Endothelial cell of umbilical vein (primary cell): Measurements from ENCODE around the gene PPP2R2C. TPM values are rescaled to one million over a fixed set of nuclear protein-coding genes. Genes with fewer than 3 reads are reported as not detected.

Experiments used
- BruUV-seq: library from RNA; stranded (reverse); fragments of 400-500 nt; replicated peaks from 2 replicates; lab custom pipeline; 2021; lab: Mats Ljungman, UMichigan
- CTCF ChIA-PET: fragments of 300-600, 350-600 bp; sonication (Branson Sonifier 250); formaldehyde crosslinking; loops from one replicate; lab custom pipeline; 2021; ENCODE audit warnings: antibody characterized with exemption, inconsistent platforms; lab: Charles Lee
- POLR2A ChIA-PET: fragments of 300-600, 350-600 bp; sonication (Branson Sonifier 250); formaldehyde crosslinking; loops from one replicate; lab custom pipeline; 2021; ENCODE audit warnings: antibody characterized with exemption, inconsistent platforms; lab: Charles Lee
- DNase-seq: peaks from one replicate; pipeline ENCODE4 v3.0.0-alpha.2; 2011; ENCODE audit warnings: low read depth, low spot score
- FAIRE-seq: peaks from 2 replicates; lab custom pipeline; 2011; peaks lifted over from hg19 to GRCh38; lab: Jason Lieb, UNC
- H2AFZ ChIP-seq: 2 replicates; pipeline ENCODE4 v1.6.0; 2012; ENCODE audit warnings: low read depth, low read length, control low read depth, inconsistent platforms
- H3K27ac ChIP-seq: 2 replicates; pipeline ENCODE4 v1.5.1; 2011; ENCODE audit warnings: low read depth, mild to moderate bottlenecking, control low read depth, low read length, moderate library complexity; ENCODE audit not compliant: insufficient read depth
- H3K27me3 ChIP-seq, 2 experiments: 2 replicates each; pipeline versions ENCODE4 v1.6.0 to v1.6.1; 2011; ENCODE audit warnings: low read length in 2 of 2, mixed read lengths in 1 of 2; ENCODE audit not compliant: control insufficient read depth in 2 of 2, insufficient read depth in 2 of 2
- H3K36me3 ChIP-seq, 2 experiments: 2 replicates in 1 of 2; 3 replicates in 1 of 2; pipeline ENCODE4 v1.5.1; 2011; ENCODE audit warnings: low read length in 2 of 2, mild to moderate bottlenecking in 1 of 2, moderate library complexity in 1 of 2; ENCODE audit not compliant: control insufficient read depth in 2 of 2, insufficient read depth in 2 of 2; ENCODE audit errors: extremely low read depth in 1 of 2
- H3K4me1 ChIP-seq: 3 replicates; pipeline ENCODE4 v1.5.1; 2011; ENCODE audit warnings: mild to moderate bottlenecking, low read length; ENCODE audit not compliant: control insufficient read depth, insufficient read depth; ENCODE audit errors: extremely low read depth
- H3K4me2 ChIP-seq: 2 replicates; pipeline ENCODE4 v1.6.1; 2011; ENCODE audit warnings: low read length, control low read depth, mixed read lengths; ENCODE audit not compliant: insufficient read depth
- H3K4me3 ChIP-seq, 3 experiments: fragments of 200-600 bp in 1 of 3; sonication (generic), shearing (Covaris generic) in 1 of 3; replicated peaks in 1 of 3; 2 replicates each; pipeline ENCODE4 v1.5.1; 2011 to 2016; ENCODE audit warnings: control low read depth in 3 of 3, low read length in 3 of 3, mild to moderate bottlenecking in 2 of 3, inconsistent platforms in 1 of 3, low read depth in 1 of 3, moderate library complexity in 1 of 3; ENCODE audit not compliant: insufficient read depth in 1 of 3
- H3K79me2 ChIP-seq: 2 replicates; pipeline ENCODE4 v1.6.0; 2012; ENCODE audit warnings: low read length, inconsistent platforms; ENCODE audit not compliant: control insufficient read depth, insufficient read depth
- H3K9ac ChIP-seq: replicated peaks from 2 replicates; pipeline ENCODE3; 2011; ENCODE audit warnings: low read length, control low read depth; ENCODE audit not compliant: insufficient read depth; ENCODE audit errors: extremely low read depth
- H3K9me1 ChIP-seq: replicated peaks from 3 replicates; pipeline ENCODE4 v1.6.0; 2011; ENCODE audit warnings: mild to moderate bottlenecking, low read length; ENCODE audit not compliant: control insufficient read depth, insufficient read depth; ENCODE audit errors: extremely low read depth
- H3K9me3 ChIP-seq: replicated peaks from 2 replicates; pipeline ENCODE4 v1.5.1; 2012; ENCODE audit warnings: low read length, inconsistent platforms; ENCODE audit not compliant: control insufficient read depth, insufficient read depth
- H4K20me1 ChIP-seq: replicated peaks from 2 replicates; pipeline ENCODE3; 2011; ENCODE audit warnings: mild to moderate bottlenecking, low read length; ENCODE audit not compliant: control insufficient read depth, insufficient read depth; ENCODE audit errors: extremely low read depth
- EZH2 ChIP-seq: IDR thresholded peaks from 2 replicates; pipeline ENCODE4 v1.6.1; 2012; ENCODE audit warnings: borderline replicate concordance, low read depth, mild to moderate bottlenecking, moderate library complexity, low read length, inconsistent platforms; ENCODE audit not compliant: severe bottlenecking
- FOS ChIP-seq: IDR thresholded peaks from 2 replicates; pipeline ENCODE4 v1.6.1; 2011; ENCODE audit warnings: mild to moderate bottlenecking, low read length, moderate library complexity, borderline replicate concordance; ENCODE audit not compliant: insufficient read depth
- GATA2 ChIP-seq: IDR thresholded peaks from 2 replicates; pipeline ENCODE4 v1.7.0; 2011; ENCODE audit warnings: low read depth, mild to moderate bottlenecking, moderate library complexity, mixed read lengths, low read length; ENCODE audit not compliant: insufficient read length, insufficient read depth
- JUN ChIP-seq: IDR thresholded peaks from 2 replicates; pipeline ENCODE4 v1.6.1; 2011; ENCODE audit warnings: borderline replicate concordance, low read depth; ENCODE audit not compliant: insufficient read length, insufficient read depth
- MYC ChIP-seq: IDR thresholded peaks from one replicate; pipeline ENCODE4 v1.6.1; 2011; ENCODE audit warnings: mild to moderate bottlenecking, low read depth, low read length
- POLR2A ChIP-seq: IDR thresholded peaks from 2 replicates; pipeline ENCODE4 v1.6.1; 2012; ENCODE audit warnings: low read depth, mild to moderate bottlenecking, control low read depth, low read length
- POLR2AphosphoS5 ChIP-seq: IDR thresholded peaks from 2 replicates; pipeline ENCODE4 v1.6.1; 2012; ENCODE audit warnings: low read depth, mild to moderate bottlenecking, control low read depth, low read length, moderate library complexity; ENCODE audit not compliant: insufficient read depth
- dilution Hi-C: fragments of 300-500 bp; cut with MboI; formaldehyde crosslinking; loops from one replicate; pipeline ENCODE4 v1.15.0; 2019; ENCODE audit warnings: low sequenced_read_pairs; ENCODE audit not compliant: extremely low pct_ligation_motif_present
- intact Hi-C: fragments of 100-400 bp; cut with micrococcal nuclease; formaldehyde crosslinking; loops from one replicate; pipeline ENCODE4 v1.10.0; 2022
- polyA plus RNA-seq, 4 experiments: library from polyadenylated mRNA; depleted of rRNA in 3 of 4; stranded (reverse) in 3 of 4; unstranded in 1 of 4; fragments of >200 nt; gene quantifications; 2 replicates each; pipeline versions ENCODE4 v1.2.1 to v1.2.3, GENCODE V29; 2011 to 2012; ENCODE audit warnings: missing spikeins in 1 of 4
- total RNA-seq: library from RNA; stranded (reverse); gene quantifications from 2 replicates; pipeline ENCODE4 v1.2.3, GENCODE V29; 2021
- TF ChIP-seq, protein P1 (sequence below): IDR thresholded peaks from 2 replicates; pipeline ENCODE4 v1.6.1; 2011; ENCODE audit not compliant: insufficient read depth, insufficient read length
- TF ChIP-seq, protein P2 (sequence below), 2 donors: IDR thresholded peaks; 1 replicate in 1 of 2; 2 replicates in 1 of 2; pipeline ENCODE4 v1.5.1; 2011; ENCODE audit warnings: low read length in 2 of 2, mild to moderate bottlenecking in 2 of 2, moderate library complexity in 2 of 2, control low read depth in 1 of 2, inconsistent platforms in 1 of 2, low read depth in 1 of 2; ENCODE audit not compliant: insufficient read depth in 1 of 2; ENCODE audit errors: extremely low read depth in 1 of 2

Gene PPP2R2C
- total and polyA plus RNA-seq, 2 donors (not counting 3 experiments of a cell fraction or from before 2014, with no cell fraction given) = 0.03 to 0.09 TPM

DNA sequence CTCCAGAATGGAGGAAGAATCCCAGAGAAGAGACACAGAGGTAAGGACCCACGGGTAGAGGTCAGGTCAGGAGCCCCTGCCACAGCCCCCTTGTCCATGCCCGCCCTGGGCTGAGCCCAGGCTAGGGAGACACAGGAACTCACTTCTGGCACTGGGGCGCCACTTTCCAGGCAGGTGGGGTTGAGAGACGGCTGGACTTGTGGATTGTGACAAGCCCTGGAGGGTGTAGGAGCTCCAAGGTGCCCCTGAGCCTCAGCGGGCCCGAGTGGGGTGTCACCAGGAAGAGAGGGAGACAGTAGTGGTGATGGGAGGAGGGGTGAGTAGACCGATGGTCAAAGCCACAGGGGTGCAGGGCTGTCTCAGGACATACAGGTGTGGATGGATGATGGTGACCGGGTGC, 143.9 kb downstream of the PPP2R2C start:
- Histone ChIP-seq H3K9me3 (no peaks in the 10 kb centered on the region), H2AFZ (no peak overlapping the region), H3K4me1 (peaks cover 14% of the 10 kb centered on the region), H3K36me3 (no peaks in the 10 kb centered on the region), H3K4me2 (no peak overlapping the region), H3K4me3 (no peak overlapping the region), H3K9me1 (no peaks in the 10 kb centered on the region), H3K79me2 (no peaks in the 10 kb centered on the region), H4K20me1 (no peaks in the 10 kb centered on the region), H3K27ac (no peak overlapping the region), H3K27me3 (no peaks in the 10 kb centered on the region), H3K9ac (no peak overlapping the region)
- CTCF ChIA-PET = interaction anchor here (1.2 to 16.2 kb wide), 10 partner anchors 20 to 331 kb away, joined by 3 to 808 read pairs (median 6); partner anchors contain the start of genes MAN2B2 and WFS1
- dilution Hi-C loops (no loop called here), intact Hi-C loops (no loop called here)
- FAIRE-seq = no peak
- no TSS peak for BruUV-seq
- POLR2A ChIA-PET = no interaction called here
- DNase-seq = no peak
- TF ChIP-seq EZH2 (no peak), POLR2AphosphoS5 (no peak), POLR2A (no peak), GATA2 (no peak), FOS (no peak), JUN (no peak), MYC (no peak)
- TF ChIP-seq, protein P1, sequence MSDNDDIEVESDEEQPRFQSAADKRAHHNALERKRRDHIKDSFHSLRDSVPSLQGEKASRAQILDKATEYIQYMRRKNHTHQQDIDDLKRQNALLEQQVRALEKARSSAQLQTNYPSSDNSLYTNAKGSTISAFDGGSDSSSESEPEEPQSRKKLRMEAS = no peak
- TF ChIP-seq, protein P2, sequence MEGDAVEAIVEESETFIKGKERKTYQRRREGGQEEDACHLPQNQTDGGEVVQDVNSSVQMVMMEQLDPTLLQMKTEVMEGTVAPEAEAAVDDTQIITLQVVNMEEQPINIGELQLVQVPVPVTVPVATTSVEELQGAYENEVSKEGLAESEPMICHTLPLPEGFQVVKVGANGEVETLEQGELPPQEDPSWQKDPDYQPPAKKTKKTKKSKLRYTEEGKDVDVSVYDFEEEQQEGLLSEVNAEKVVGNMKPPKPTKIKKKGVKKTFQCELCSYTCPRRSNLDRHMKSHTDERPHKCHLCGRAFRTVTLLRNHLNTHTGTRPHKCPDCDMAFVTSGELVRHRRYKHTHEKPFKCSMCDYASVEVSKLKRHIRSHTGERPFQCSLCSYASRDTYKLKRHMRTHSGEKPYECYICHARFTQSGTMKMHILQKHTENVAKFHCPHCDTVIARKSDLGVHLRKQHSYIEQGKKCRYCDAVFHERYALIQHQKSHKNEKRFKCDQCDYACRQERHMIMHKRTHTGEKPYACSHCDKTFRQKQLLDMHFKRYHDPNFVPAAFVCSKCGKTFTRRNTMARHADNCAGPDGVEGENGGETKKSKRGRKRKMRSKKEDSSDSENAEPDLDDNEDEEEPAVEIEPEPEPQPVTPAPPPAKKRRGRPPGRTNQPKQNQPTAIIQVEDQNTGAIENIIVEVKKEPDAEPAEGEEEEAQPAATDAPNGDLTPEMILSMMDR (IDR thresholded peaks at IDR 0.05; ENCODE audit: extremely low read depth in 1 of 2, insufficient read depth in 1 of 2, low read depth in 1 of 2, low read length in 2 of 2) = no peak
